Activated T-helper 2 cell treated with anti-CD3 and anti-CD28 coated beads, Interferon-gamma antibody, Interleukin-2, Interleukin-4, amounts not matched to agents 10 μg/mL and 5 μg/mL and 100 μg/mL, durations not matched to agents 14 hours and 24 hours and 36 hours (primary cell): ENCODE measurements around the gene ENDOD1. TPM values are rescaled to one million over a fixed set of nuclear protein-coding genes. Genes with fewer than 3 reads are reported as not detected.
A peak's percentile ranks its signal among the peaks of the same experiment; 100 is the strongest.
"Not testable (repeated sequence)": the region's sequence is repeated elsewhere in the genome, so short reads cannot be mapped to it uniquely, and the experiment has no call there.

Experiments
- DNase-seq: peaks from one replicate; pipeline ENCODE4 v3.0.0; 2021; ENCODE audit warnings: low spot score
- H3K27ac Mint-ChIP-seq: one replicate; pipeline ENCODE4 v1.8.0; 2021; ENCODE audit warnings: mixed read lengths
- H3K27me3 Mint-ChIP-seq: one replicate; pipeline ENCODE4 v1.8.0; 2021; ENCODE audit warnings: low read depth, mixed read lengths
- H3K36me3 Mint-ChIP-seq: one replicate; pipeline ENCODE4 v1.8.0; 2021; ENCODE audit warnings: low read depth, mixed read lengths
- H3K4me1 Mint-ChIP-seq: one replicate; pipeline ENCODE4 v1.8.0; 2021; ENCODE audit warnings: low read depth, mixed read lengths
- H3K4me3 Mint-ChIP-seq: one replicate; pipeline ENCODE4 v1.8.0; 2021; ENCODE audit warnings: low read depth, mild to moderate bottlenecking, moderate library complexity, mixed read lengths
- H3K9me3 Mint-ChIP-seq: one replicate; pipeline ENCODE4 v1.8.0; 2021; ENCODE audit warnings: mixed read lengths
- intact Hi-C: fragments of 100-400 bp; cut with micrococcal nuclease; formaldehyde crosslinking; loops from one replicate; pipeline ENCODE4 v1.15.1; 2023
- total RNA-seq: library from RNA; stranded (reverse); gene quantifications from 2 replicates; pipeline ENCODE4 v1.2.3, GENCODE V29; 2022

Gene ENDOD1
- total RNA-seq, 1 donor from 2014 or later: 33.7 TPM

DNA sequence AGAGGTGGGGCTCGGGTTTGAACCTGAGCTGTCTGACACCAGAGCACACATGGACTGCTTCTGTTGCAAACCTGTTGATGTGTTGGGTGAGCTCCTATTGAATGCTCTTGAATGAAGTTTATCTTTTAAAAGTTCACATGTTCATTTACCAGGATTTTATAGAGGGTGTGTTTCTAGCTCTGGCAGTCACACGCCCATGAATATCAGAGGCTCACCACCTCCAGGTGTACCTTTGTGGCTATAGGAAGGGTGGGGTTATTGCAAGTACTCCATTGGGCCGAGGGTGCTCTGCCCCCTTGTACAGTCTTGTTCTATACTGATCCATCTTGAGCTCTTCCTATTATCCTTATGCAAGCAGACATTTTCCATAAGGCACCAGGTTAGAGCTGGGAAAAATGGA, 9.2 kb downstream of the ENDOD1 start:
- Mint-ChIP-seq H3K4me3 (no peak overlapping the region), H3K27me3 (no peaks in the 10 kb centered on the region), H3K27ac (no peak overlapping the region), H3K9me3 (no peaks in the 10 kb centered on the region), H3K4me1 (peaks cover 49% of the 10 kb centered on the region), H3K36me3 (peaks cover 58% of the 10 kb centered on the region)
- intact Hi-C loops: loop anchor here (10.0 kb wide), 1 partner anchor 964 kb away; no protein-coding TSS in a partner anchor
- no peak for DNase-seq

DNA sequence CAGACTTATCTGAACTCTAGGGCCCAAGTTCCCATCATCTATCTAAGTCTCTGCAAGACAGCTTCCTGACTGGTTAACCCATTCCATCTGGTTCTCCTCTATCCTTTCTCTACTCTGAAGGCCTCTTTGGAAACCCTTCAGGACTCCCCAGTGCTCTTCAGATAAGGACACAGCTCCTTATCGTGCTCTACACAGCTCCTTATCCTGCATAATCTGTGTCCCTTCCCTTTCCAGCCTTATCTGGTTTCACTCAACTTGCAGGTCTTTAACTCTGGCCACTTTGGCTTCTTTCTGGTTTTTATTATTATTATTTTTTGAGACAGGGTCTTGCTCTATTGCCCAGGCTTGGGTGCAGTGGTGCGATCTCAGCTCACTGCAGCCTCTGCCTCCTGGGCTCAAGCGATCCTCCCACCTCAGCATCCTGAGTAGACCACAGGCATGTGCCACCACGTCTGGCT, 10.6 kb downstream of the ENDOD1 start:
- Mint-ChIP-seq H3K27me3 (no peaks in the 10 kb centered on the region), H3K36me3 (peaks cover 52% of the 10 kb centered on the region), H3K4me3 (no peak overlapping the region), H3K27ac (no peak overlapping the region), H3K4me1 (peaks cover 39% of the 10 kb centered on the region), H3K9me3 (no peaks in the 10 kb centered on the region)
- intact Hi-C loops: no loop called here
- no peak for DNase-seq

DNA sequence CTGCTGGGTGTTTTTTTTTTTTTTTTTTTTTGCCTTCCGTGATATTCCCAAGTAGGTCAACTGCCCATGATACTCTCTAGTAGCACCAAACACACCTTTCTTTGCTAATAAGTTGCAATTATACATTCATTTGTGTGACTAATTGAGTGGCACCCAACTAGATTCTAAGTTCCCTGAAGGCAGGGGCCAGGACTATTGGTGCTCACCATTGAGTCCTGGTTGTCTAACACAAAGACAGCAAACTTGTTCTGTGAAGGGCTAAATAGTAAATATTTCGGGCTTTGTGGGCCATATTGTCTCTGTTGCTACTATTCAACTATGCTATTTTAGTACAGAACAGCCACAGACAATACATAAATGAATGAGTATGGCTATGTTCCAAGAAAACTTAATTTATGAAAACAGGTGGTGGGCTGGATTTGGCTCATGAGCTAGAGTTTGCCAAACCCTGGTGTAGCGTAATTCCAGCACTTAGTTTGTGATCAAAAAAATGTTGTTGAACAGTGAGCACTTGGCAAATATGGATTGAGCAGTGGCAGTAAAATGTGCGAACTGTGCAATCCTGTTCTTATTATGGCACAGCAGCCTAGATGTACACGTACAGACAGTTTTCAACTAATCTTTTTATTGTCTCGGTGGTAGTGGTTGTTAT, 11.3 kb downstream of the ENDOD1 start:
- H3K4me3 Mint-ChIP-seq: no peak overlapping the region

DNA sequence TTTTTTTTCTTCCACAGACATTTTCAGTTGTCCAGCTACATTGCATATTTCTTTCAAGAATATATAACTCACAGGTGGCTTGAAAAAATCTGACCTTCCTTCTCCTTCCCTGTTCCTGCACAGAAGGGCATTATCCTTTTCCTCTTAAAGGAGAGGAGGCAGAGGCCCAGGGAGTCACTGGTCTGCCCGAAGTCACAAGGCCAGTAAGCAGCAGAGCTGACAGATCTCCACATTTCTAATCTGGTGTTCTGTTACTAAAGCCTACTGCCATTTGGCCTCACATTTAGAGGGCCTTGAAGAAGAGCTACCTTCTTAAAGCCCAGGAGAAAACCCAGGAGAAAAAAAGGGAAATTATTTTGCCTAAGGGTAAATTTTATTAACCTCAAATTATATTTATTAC, 12.3 kb downstream of the ENDOD1 start:
- H3K9me3 Mint-ChIP-seq: no peaks in the 10 kb centered on the region
- no peak overlapping the region for H3K27ac Mint-ChIP-seq
- peaks cover 27% of the 10 kb centered on the region for H3K4me1 Mint-ChIP-seq
- peaks cover 41% of the 10 kb centered on the region for H3K36me3 Mint-ChIP-seq
- intact Hi-C loops: no loop called here
- no peak overlapping the region for H3K4me3 Mint-ChIP-seq
- H3K27me3 Mint-ChIP-seq: no peaks in the 10 kb centered on the region
- DNase-seq: no peak

More for the DNA sequence above, 11.3 kb downstream of the ENDOD1 start:
- Mint-ChIP-seq H3K9me3 (no peaks in the 10 kb centered on the region), H3K27ac (no peak overlapping the region), H3K27me3 (no peaks in the 10 kb centered on the region), H3K4me1 (peaks cover 33% of the 10 kb centered on the region), H3K36me3 (peaks cover 45% of the 10 kb centered on the region)
- DNase-seq: no peak
- intact Hi-C loops: no loop called here

DNA sequence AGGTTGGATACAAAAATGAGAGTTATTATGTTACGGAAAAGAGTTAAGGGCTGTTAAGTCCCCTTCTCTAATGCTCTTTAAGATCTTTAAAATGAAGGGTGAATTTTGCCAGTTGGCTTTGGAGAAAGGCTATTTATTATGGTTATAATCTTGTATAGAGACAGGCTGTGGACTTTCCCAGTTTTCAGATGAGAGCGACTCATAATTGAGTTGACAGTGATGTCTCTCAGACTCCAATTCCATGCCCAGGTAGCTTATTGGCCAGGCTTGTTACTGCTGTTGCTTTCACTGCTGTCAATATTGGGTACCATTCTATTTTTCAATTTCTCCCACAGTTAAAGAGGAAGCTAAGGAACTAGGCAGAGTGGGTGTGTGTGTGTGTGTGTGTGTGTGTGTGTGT, 13.1 kb downstream of the ENDOD1 start:
- Mint-ChIP-seq H3K4me1 (peaks cover 20% of the 10 kb centered on the region), H3K4me3 (no peak overlapping the region), H3K36me3 (peaks cover 33% of the 10 kb centered on the region), H3K27ac (no peak overlapping the region), H3K27me3 (no peaks in the 10 kb centered on the region), H3K9me3 (no peaks in the 10 kb centered on the region)
- intact Hi-C loops: no loop called here
- DNase-seq: no peak

DNA sequence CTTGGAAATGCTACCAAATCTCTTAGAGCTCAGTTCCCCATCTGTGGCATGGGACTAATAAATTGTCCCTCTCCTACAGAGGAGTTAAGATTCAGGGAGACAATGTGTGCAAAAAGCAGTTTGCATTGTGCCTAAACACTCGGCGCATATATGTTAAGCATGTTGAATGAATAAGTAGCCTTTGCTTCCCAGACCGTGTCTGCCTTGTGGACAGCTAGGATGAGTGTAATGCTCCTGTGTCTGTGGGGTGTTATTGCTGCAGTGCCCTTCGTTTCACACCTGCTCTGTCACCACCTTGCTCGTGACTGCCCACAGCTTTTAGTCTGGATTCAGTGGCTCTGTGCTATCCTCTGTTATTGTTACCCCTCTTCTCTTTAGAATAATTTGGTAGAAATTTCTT, 14.1 kb downstream of the ENDOD1 start:
- intact Hi-C loops: no loop called here
- peaks cover 29% of the 10 kb centered on the region for H3K36me3 Mint-ChIP-seq

DNA sequence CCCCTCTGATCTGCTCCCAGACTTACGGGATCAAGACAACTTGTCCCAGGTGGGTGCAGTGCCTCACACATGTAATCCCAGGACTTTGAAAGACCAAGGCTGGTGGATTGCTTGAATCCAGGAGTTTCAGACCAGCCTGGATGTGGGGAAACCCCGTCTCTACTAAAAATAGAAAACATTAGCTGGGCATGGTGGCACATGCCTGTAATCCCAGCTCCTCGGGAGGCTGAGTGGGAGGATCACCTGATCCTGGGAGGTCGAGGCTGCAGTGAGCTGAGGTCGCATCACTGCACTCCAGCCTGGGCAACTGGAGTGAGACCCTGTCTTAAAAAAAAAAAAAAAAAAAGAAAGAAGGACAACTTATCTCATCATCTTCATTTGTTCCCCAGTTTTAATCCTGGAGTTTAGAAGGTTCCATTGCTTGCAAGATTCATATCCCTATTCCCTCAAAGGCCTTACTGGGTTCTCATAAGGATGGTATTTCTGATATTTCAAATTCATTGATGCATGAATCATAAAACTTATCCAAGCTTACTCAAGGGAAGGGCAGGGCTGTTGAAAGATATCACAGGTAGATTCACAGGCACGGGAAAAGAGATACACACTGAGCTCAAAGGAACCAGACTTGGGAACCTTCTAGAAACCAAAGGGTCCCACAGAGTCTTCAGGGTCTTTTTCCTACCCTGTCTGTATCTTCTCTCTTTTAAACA, 14.6 kb downstream of the ENDOD1 start:
- H3K27ac Mint-ChIP-seq: no peak overlapping the region
- no peaks in the 10 kb centered on the region for H3K9me3 Mint-ChIP-seq
- peaks cover 13% of the 10 kb centered on the region for H3K4me1 Mint-ChIP-seq
- DNase-seq: no peak
- intact Hi-C loops: no loop called here
- peaks cover 29% of the 10 kb centered on the region for H3K36me3 Mint-ChIP-seq
- no peak overlapping the region for H3K4me3 Mint-ChIP-seq
- H3K27me3 Mint-ChIP-seq: no peaks in the 10 kb centered on the region

More for the DNA sequence above, 14.1 kb downstream of the ENDOD1 start:
- Mint-ChIP-seq H3K4me1 (peaks cover 16% of the 10 kb centered on the region), H3K4me3 (no peak overlapping the region), H3K27me3 (no peaks in the 10 kb centered on the region), H3K27ac (no peak overlapping the region), H3K9me3 (no peaks in the 10 kb centered on the region)
- no peak for DNase-seq

DNA sequence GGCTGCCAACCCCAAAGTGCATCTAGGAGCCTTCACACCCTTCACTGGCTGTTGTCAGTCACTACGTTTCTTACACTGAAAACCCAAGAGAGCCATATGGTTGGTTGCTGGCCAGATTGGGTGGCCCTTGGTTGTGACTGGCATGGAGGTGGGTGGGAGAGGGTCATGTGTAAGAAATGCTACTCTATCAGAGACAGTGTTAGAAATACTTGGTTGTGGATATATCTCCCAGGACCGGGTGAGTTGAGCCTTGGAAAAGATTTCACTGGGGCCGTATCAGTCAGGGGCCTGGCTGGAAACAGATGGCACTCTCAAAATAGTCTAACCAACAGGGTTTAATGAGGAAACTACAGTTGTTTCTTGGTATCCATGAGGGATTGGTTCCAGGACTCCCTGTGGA, 15.2 kb downstream of the ENDOD1 start:
- intact Hi-C loops: no loop called here
- no peaks in the 10 kb centered on the region for H3K9me3 Mint-ChIP-seq

DNA sequence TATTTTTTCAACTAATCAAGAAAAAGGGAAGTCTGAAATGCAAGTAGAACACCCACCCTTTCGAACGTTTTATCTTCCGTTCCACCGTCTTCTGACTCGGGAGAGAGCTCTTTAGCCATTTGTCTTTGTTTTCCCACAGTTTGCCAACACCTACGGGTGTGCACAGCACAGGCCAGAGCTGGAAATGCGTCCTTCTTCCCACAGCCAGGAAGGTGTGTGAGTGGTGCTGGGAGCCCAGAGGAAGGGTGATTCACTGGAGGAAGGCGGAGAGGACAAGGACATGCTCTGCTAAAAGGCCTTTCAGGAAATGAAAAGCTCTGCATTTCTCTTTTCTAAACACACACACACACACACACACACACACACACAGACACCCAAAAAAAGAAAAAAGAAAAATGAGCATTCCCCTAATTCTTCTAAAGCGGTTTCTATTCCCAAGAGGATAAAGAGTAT, 18.5 kb downstream of the ENDOD1 start:
- no peak for DNase-seq
- H3K36me3 Mint-ChIP-seq: peaks cover 29% of the 10 kb centered on the region
- H3K27me3 Mint-ChIP-seq: no peaks in the 10 kb centered on the region
- H3K27ac Mint-ChIP-seq: no peak overlapping the region
- intact Hi-C loops: no loop called here
- H3K4me1 Mint-ChIP-seq: peaks cover 6% of the 10 kb centered on the region
- H3K9me3 Mint-ChIP-seq: no peaks in the 10 kb centered on the region
- H3K4me3 Mint-ChIP-seq: no peak overlapping the region

More for the DNA sequence above, 15.2 kb downstream of the ENDOD1 start:
- Mint-ChIP-seq H3K36me3 (peaks cover 29% of the 10 kb centered on the region), H3K27ac (no peak overlapping the region), H3K4me3 (no peak overlapping the region), H3K4me1 (peaks cover 13% of the 10 kb centered on the region), H3K27me3 (no peaks in the 10 kb centered on the region)
- DNase-seq: no peak

DNA sequence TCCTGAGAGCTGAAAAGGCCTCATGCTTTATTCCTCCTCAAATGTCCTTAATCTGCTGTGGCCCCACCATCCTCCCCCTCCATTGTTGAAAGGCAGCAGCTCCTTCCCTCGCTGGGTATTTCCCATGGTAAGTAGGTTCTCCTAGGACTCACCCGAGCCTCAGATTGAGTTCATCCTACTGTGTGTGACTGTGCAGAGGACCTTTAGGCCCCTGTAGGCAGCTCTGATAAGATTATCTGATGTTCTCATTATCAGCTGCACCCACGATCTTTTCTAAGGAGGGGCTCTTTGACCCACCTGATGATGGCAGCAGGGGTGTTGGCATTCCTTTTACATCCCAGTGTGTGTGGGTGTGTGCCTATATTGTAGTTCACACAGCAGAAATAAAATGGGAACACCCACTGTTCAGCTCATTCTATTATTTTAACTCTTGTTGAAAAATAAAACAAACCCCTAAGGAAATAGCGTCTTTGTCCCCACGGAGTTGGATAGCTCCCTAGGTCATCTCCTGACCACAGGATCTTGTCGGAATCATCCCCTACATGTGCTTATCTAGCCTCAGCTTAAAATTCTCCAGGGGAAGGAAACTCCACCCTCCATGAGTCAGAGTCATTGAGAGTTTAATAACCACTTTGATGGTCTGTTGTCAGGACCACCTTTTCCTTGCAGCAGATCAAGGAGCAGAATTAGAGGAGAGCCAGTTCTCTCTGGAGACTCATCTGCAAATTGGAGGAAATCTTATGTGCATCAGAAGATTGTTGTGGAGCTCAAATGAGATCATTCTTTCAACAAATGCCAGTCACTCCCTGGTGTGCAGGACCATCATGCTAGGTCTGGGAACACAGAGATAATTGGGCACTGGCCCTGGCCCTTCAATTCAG, 19.3 kb downstream of the ENDOD1 start:
- H3K27me3 Mint-ChIP-seq: no peaks in the 10 kb centered on the region
- peak overlapping the region; percentile 38 for H3K27ac Mint-ChIP-seq
- H3K4me1 Mint-ChIP-seq: peaks cover 6% of the 10 kb centered on the region
- intact Hi-C loops: no loop called here
- no peak overlapping the region for H3K4me3 Mint-ChIP-seq
- peaks cover 30% of the 10 kb centered on the region for H3K36me3 Mint-ChIP-seq
- no peaks in the 10 kb centered on the region for H3K9me3 Mint-ChIP-seq
- DNase-seq: no peak

DNA sequence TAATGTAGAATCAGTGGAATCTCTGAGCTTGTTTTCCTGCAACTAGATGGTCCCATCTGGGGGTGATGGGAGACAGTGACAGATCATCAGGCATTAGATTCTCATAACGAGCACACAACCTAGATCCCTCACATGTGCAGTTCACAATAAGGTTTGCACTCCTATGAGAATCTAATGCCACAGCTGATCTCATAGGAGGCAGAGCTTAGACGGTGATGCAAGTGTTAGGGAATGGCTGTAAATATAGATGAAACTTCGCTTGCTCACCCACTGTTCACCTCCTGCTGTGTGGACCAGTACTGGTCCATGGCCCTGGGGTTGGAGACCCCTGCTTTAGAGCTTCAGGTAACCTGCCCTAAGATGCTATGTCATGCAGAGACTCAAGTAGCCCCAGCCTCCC, 21.8 kb downstream of the ENDOD1 start:
- H3K27ac Mint-ChIP-seq, intact Hi-C loops, H3K4me3 Mint-ChIP-seq, H3K4me1 Mint-ChIP-seq, H3K9me3 Mint-ChIP-seq, DNase-seq, H3K27me3 Mint-ChIP-seq: not testable (repeated sequence)
- peaks cover 27% of the 10 kb centered on the region for H3K36me3 Mint-ChIP-seq

DNA sequence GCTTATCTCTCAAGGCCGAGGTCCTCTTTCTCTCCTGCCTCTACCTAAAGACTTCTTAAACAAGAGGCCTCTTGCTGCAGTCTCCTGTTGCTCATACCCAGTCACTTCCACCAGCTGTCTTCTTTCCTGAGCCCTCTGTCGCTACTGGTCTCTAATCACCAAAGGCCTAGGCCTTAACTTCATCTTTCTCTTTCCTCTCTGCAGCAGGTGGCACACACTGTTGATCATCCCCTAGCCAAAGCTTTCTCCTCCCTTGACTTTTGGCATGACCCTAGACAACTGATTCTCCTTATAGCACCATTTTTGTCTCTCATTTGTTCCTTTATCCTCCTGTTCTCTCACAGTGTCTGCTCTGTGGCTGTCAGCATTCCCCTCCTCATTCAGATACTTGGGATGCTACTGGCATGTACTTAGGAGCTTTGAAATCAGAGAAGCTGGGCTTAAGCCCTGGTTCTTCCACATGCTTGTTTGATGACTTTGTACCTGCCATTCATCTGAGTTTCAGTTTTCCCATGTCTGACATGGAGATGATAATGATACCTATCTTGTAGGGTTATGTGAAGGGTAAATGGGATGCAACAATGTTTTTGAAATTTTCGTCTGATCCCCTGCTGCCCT, 22.4 kb downstream of the ENDOD1 start:
- Mint-ChIP-seq H3K4me3 (no peak overlapping the region), H3K27me3 (no peaks in the 10 kb centered on the region), H3K36me3 (peaks cover 27% of the 10 kb centered on the region), H3K9me3 (no peaks in the 10 kb centered on the region), H3K27ac (no peak overlapping the region), H3K4me1 (peaks cover 6% of the 10 kb centered on the region)
- DNase-seq: no peak
- intact Hi-C loops: no loop called here
